Astrocyte (in vitro differentiated cells and primary cell): ENCODE data around the gene GPA33. TPM values are rescaled to one million over a fixed set of nuclear protein-coding genes. Genes with fewer than 3 reads are reported as not detected.

Source experiments
- DNase-seq: peaks from one replicate; pipeline ENCODE4 v3.0.0-alpha.2; 2010; ENCODE audit warnings: low read depth
- FAIRE-seq: peaks from 2 replicates; lab custom pipeline; 2011; peaks lifted over from hg19 to GRCh38; lab: Jason Lieb, UNC
- H2AFZ ChIP-seq: 2 replicates; pipeline ENCODE4 v1.6.0; 2012; ENCODE audit warnings: low read depth, low read length, inconsistent platforms
- H3K27ac ChIP-seq: 2 replicates; pipeline ENCODE4 v1.5.1; 2011; ENCODE audit warnings: low read depth, low read length, inconsistent platforms
- H3K27me3 ChIP-seq: 2 replicates; pipeline ENCODE4 v1.6.0; 2011; ENCODE audit warnings: low read length, inconsistent platforms; ENCODE audit not compliant: insufficient read depth
- H3K36me3 ChIP-seq: 2 replicates; pipeline ENCODE4 v1.5.1; 2011; ENCODE audit warnings: low read length, inconsistent platforms; ENCODE audit not compliant: insufficient read depth
- H3K4me1 ChIP-seq: 2 replicates; pipeline ENCODE4 v1.5.1; 2011; ENCODE audit warnings: low read length, inconsistent platforms; ENCODE audit not compliant: insufficient read depth
- H3K4me2 ChIP-seq: 2 replicates; pipeline ENCODE4 v1.6.0; 2012; ENCODE audit warnings: low read length, inconsistent platforms
- H3K4me3 ChIP-seq: 2 replicates; pipeline ENCODE4 v1.5.1; 2011; ENCODE audit warnings: low read depth, mild to moderate bottlenecking, low read length, inconsistent platforms; ENCODE audit not compliant: insufficient read depth
- H3K79me2 ChIP-seq: 2 replicates; pipeline ENCODE4 v1.6.0; 2012; ENCODE audit warnings: mild to moderate bottlenecking, low read length, inconsistent platforms; ENCODE audit not compliant: insufficient read depth
- H3K9ac ChIP-seq: 2 replicates; pipeline ENCODE4 v1.6.0; 2012; ENCODE audit warnings: mild to moderate bottlenecking, low read length, inconsistent platforms
- H3K9me3 ChIP-seq: 2 replicates; pipeline ENCODE4 v1.5.1; 2012; ENCODE audit warnings: low read depth, mild to moderate bottlenecking, low read length, inconsistent platforms; ENCODE audit not compliant: insufficient read depth
- H4K20me1 ChIP-seq: 2 replicates; pipeline ENCODE4 v1.6.0; 2012; ENCODE audit warnings: low read length, inconsistent platforms; ENCODE audit not compliant: insufficient read depth
- H3K27ac Mint-ChIP-seq: one replicate; pipeline ENCODE4 v1.8.0; 2021; ENCODE audit warnings: mild to moderate bottlenecking, mixed read lengths; ENCODE audit not compliant: unreplicated experiment
- H3K27me3 Mint-ChIP-seq: one replicate; pipeline ENCODE4 v1.8.0; 2021; ENCODE audit warnings: low read depth, mixed read lengths; ENCODE audit not compliant: unreplicated experiment
- H3K36me3 Mint-ChIP-seq: one replicate; pipeline ENCODE4 v1.8.0; 2021; ENCODE audit warnings: low read depth, mixed read lengths; ENCODE audit not compliant: unreplicated experiment
- H3K4me1 Mint-ChIP-seq: one replicate; pipeline ENCODE4 v1.8.0; 2021; ENCODE audit warnings: low read depth, mixed read lengths; ENCODE audit not compliant: unreplicated experiment
- H3K4me3 Mint-ChIP-seq: one replicate; pipeline ENCODE4 v1.8.0; 2021; ENCODE audit warnings: mild to moderate bottlenecking, moderate library complexity, mixed read lengths; ENCODE audit not compliant: unreplicated experiment
- H3K9me3 Mint-ChIP-seq: one replicate; pipeline ENCODE4 v1.8.0; 2021; ENCODE audit warnings: mild to moderate bottlenecking, mixed read lengths; ENCODE audit not compliant: unreplicated experiment
- EZH2 ChIP-seq: IDR thresholded peaks from 2 replicates; pipeline ENCODE4 v1.6.1; 2012; ENCODE audit warnings: mild to moderate bottlenecking, low read length, inconsistent platforms; ENCODE audit not compliant: insufficient read depth
- total RNA-seq: library from RNA; stranded (reverse); gene quantifications from 2 replicates; pipeline ENCODE4 v1.2.1, GENCODE V29; 2021
- TF ChIP-seq, protein P1 (sequence below): IDR thresholded peaks from 2 replicates; pipeline ENCODE4 v1.5.1; 2011; ENCODE audit warnings: low read depth, mild to moderate bottlenecking, inconsistent platforms, low read length, moderate library complexity; ENCODE audit not compliant: insufficient read depth

The GPA33 gene
- total RNA-seq, 1 donor from 2014 or later, result 1.2 TPM

DNA sequence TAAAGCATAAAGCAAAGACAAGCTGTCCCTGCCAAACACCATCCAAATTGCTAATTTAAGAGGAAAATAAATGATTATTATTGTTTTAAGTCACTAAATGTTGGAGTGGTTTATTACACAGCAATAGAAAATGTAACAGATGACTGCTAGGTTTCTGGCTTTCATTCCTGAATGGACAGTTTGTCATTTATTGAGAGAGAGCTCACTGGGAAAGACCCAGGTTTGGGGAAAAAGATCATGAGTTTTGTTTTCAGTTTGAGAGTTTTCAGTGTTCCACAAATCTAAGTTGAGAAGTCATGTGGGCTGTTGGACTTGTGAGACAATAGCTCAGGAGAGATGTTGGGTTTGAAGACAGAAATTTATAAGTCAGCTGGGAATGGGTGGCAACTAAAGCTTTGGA, 5.4 kb downstream of the GPA33 start:
- Histone ChIP-seq H3K9me3 (no peaks in the 10 kb centered on the region), H3K4me1 (no peaks in the 10 kb centered on the region), H3K4me2 (no peak overlapping the region), H3K4me3 (no peak overlapping the region), H2AFZ (no peak overlapping the region), H3K27ac (no peak overlapping the region), H3K79me2 (no peaks in the 10 kb centered on the region), H4K20me1 (no peaks in the 10 kb centered on the region), H3K27me3 (peaks cover 13% of the 10 kb centered on the region), H3K36me3 (no peaks in the 10 kb centered on the region), H3K9ac (no peak overlapping the region)
- DNase-seq, result no peak
- H3K9me3 Mint-ChIP-seq, result peaks cover 6% of the 10 kb centered on the region
- H3K27ac Mint-ChIP-seq, result no peak overlapping the region
- H3K27me3 Mint-ChIP-seq, result peaks cover 16% of the 10 kb centered on the region
- FAIRE-seq, result no peak
- no peak overlapping the region for H3K4me3 Mint-ChIP-seq
- no peaks in the 10 kb centered on the region for H3K4me1 Mint-ChIP-seq
- TF ChIP-seq, protein P1, sequence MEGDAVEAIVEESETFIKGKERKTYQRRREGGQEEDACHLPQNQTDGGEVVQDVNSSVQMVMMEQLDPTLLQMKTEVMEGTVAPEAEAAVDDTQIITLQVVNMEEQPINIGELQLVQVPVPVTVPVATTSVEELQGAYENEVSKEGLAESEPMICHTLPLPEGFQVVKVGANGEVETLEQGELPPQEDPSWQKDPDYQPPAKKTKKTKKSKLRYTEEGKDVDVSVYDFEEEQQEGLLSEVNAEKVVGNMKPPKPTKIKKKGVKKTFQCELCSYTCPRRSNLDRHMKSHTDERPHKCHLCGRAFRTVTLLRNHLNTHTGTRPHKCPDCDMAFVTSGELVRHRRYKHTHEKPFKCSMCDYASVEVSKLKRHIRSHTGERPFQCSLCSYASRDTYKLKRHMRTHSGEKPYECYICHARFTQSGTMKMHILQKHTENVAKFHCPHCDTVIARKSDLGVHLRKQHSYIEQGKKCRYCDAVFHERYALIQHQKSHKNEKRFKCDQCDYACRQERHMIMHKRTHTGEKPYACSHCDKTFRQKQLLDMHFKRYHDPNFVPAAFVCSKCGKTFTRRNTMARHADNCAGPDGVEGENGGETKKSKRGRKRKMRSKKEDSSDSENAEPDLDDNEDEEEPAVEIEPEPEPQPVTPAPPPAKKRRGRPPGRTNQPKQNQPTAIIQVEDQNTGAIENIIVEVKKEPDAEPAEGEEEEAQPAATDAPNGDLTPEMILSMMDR, result no peak
- H3K36me3 Mint-ChIP-seq, result no peaks in the 10 kb centered on the region

DNA sequence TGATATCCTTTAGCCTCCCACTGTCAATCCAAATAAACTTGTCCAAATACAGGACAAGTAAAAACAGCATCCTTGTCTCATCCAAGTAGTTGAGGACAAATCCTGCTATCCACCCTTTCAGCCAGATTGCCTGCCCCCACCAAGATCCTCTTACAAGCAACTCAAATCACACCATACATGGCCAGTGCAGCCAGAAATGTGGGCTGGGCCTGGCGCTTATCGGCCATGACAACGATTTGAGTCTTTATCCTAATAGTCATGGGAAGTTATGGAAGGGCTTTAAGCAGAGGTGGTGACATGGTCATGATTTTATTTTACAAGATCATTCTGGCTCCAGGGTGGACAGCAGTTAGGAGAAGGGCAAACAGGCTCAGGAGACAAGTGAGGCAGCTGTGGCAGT, 6.3 kb downstream of the GPA33 start:
- H3K4me2 ChIP-seq, result no peak overlapping the region
- no peak for DNase-seq
- TF ChIP-seq EZH2, result no peak
- TF ChIP-seq, protein P1, result no peak

DNA sequence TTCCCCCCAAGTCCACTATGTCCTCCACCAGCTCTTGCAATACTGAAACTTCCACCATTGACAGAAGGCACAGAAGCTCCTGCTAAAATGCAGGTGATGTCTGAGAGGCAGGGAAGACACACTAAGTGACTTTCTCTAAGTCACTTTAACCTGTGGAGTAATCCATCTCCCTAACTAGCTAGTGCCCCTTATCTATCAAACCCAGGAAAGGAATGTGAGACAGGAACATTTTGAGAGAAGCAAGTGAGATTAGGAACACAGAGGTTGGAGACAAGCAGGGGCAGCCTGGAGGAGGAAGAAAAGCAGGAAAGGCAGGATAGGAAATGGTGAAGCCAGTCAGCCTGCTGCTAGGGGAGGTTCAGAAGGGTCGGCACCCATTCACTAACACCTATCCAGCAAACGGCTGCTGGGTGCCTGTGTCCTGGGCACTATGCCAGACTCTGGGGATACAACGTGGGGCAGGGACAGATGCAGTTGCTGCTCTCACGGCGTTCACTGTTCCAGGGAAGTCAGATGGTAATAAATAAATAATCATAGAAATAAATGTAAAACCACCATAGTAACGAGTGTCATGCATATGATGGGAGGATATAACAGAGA, 7.0 kb downstream of the GPA33 start:
- Histone ChIP-seq H2AFZ (no peak overlapping the region), H3K36me3 (no peaks in the 10 kb centered on the region), H3K79me2 (no peaks in the 10 kb centered on the region), H3K4me1 (no peaks in the 10 kb centered on the region), H3K27ac (no peak overlapping the region), H3K4me3 (no peak overlapping the region), H3K4me2 (no peak overlapping the region), H3K27me3 (peaks cover 13% of the 10 kb centered on the region), H4K20me1 (no peaks in the 10 kb centered on the region), H3K9ac (no peak overlapping the region), H3K9me3 (no peaks in the 10 kb centered on the region)
- H3K4me1 Mint-ChIP-seq, result no peaks in the 10 kb centered on the region
- H3K36me3 Mint-ChIP-seq, result no peaks in the 10 kb centered on the region
- H3K27me3 Mint-ChIP-seq, result peaks cover 22% of the 10 kb centered on the region
- no peak overlapping the region for H3K4me3 Mint-ChIP-seq
- no peak for FAIRE-seq
- no peak for DNase-seq
- no peak for TF ChIP-seq EZH2
- TF ChIP-seq, protein P1, result no peak
- H3K27ac Mint-ChIP-seq, result no peak overlapping the region
- peaks cover 6% of the 10 kb centered on the region for H3K9me3 Mint-ChIP-seq

More for the DNA sequence above, 6.3 kb downstream of the GPA33 start:
- Histone ChIP-seq H3K4me1 (no peaks in the 10 kb centered on the region), H3K27ac (no peak overlapping the region), H3K27me3 (peaks cover 13% of the 10 kb centered on the region), H3K9me3 (no peaks in the 10 kb centered on the region), H3K79me2 (no peaks in the 10 kb centered on the region), H3K36me3 (no peaks in the 10 kb centered on the region), H3K9ac (no peak overlapping the region), H3K4me3 (no peak overlapping the region), H2AFZ (no peak overlapping the region), H4K20me1 (no peaks in the 10 kb centered on the region)
- Mint-ChIP-seq H3K9me3 (peaks cover 6% of the 10 kb centered on the region), H3K4me1 (no peaks in the 10 kb centered on the region), H3K27ac (no peak overlapping the region), H3K27me3 (peaks cover 17% of the 10 kb centered on the region), H3K36me3 (no peaks in the 10 kb centered on the region), H3K4me3 (no peak overlapping the region)
- no peak for FAIRE-seq
